H9 (cell line): ENCODE measurements around the gene VWF. TPM values are rescaled to one million over a fixed set of nuclear protein-coding genes. Genes with fewer than 3 reads are reported as not detected.

ENCODE experiments used
- DNase-seq: peaks from one replicate; pipeline ENCODE4 v3.0.0-alpha.2; 2017
- H2AFZ ChIP-seq: one replicate; pipeline ENCODE4 v1.6.1; 2013; ENCODE audit warnings: mild to moderate bottlenecking, low read length, control low read depth, moderate library complexity
- H2AK5ac ChIP-seq: 2 replicates; pipeline ENCODE4 v1.6.1; 2013; ENCODE audit warnings: low read length, control low read depth, mixed read lengths; ENCODE audit not compliant: insufficient read length
- H2BK120ac ChIP-seq: one replicate; pipeline ENCODE4 v1.6.1; 2013; ENCODE audit warnings: low read depth, mild to moderate bottlenecking, low read length, control low read depth, inconsistent platforms; ENCODE audit not compliant: poor library complexity, severe bottlenecking
- H2BK12ac ChIP-seq: 2 replicates; pipeline ENCODE4 v1.6.1; 2013; ENCODE audit warnings: low read length, control low read depth, mixed read lengths, low read depth; ENCODE audit not compliant: insufficient read length
- H2BK15ac ChIP-seq: 2 replicates; pipeline ENCODE4 v1.6.1; 2013; ENCODE audit warnings: low read depth, low read length, control low read depth
- H2BK20ac ChIP-seq: one replicate; pipeline ENCODE4 v1.6.1; 2013; ENCODE audit warnings: low read depth, mild to moderate bottlenecking, low read length, control low read depth, inconsistent platforms; ENCODE audit not compliant: poor library complexity, severe bottlenecking
- H2BK5ac ChIP-seq: 2 replicates; pipeline ENCODE4 v1.6.1; 2013; ENCODE audit warnings: low read length, control low read depth, mixed read lengths; ENCODE audit not compliant: insufficient read length
- H3K14ac ChIP-seq: 2 replicates; pipeline ENCODE4 v1.6.1; 2013; ENCODE audit warnings: low read length, control low read depth; ENCODE audit not compliant: insufficient read depth
- H3K18ac ChIP-seq: 2 replicates; pipeline ENCODE4 v1.6.1; 2013; ENCODE audit warnings: low read depth, mild to moderate bottlenecking, mixed read lengths, low read length, control low read depth; ENCODE audit not compliant: insufficient read length
- H3K23ac ChIP-seq: 2 replicates; pipeline ENCODE4 v1.6.1; 2013; ENCODE audit warnings: low read length, control low read depth, mixed read lengths, low read depth; ENCODE audit not compliant: insufficient read length
- H3K23me2 ChIP-seq: 2 replicates; pipeline ENCODE4 v1.6.1; 2013; ENCODE audit warnings: low read depth, mild to moderate bottlenecking, mixed read lengths, low read length, control low read depth; ENCODE audit not compliant: insufficient read length, poor library complexity, severe bottlenecking
- H3K27ac ChIP-seq: 2 replicates; pipeline ENCODE4 v1.5.1; 2013; ENCODE audit warnings: low read length, control low read depth, mixed read lengths, low read depth; ENCODE audit not compliant: insufficient read length
- H3K27me3 ChIP-seq: 2 replicates; pipeline ENCODE4 v1.6.1; 2013; ENCODE audit warnings: low read length, control low read depth, inconsistent platforms; ENCODE audit not compliant: insufficient read depth
- H3K4ac ChIP-seq: 2 replicates; pipeline ENCODE4 v1.6.1; 2013; ENCODE audit warnings: low read depth, mild to moderate bottlenecking, control low read depth, inconsistent platforms, low read length, moderate library complexity
- H3K4me1 ChIP-seq: 2 replicates; pipeline ENCODE4 v1.6.1; 2013; ENCODE audit warnings: low read length, control low read depth, inconsistent platforms; ENCODE audit not compliant: insufficient read depth
- H3K4me2 ChIP-seq: 2 replicates; pipeline ENCODE4 v1.6.1; 2013; ENCODE audit warnings: low read length, control low read depth, mixed read lengths; ENCODE audit not compliant: insufficient read length, insufficient read depth
- H3K56ac ChIP-seq: 2 replicates; pipeline ENCODE4 v1.6.1; 2013; ENCODE audit warnings: low read depth, mild to moderate bottlenecking, mixed read lengths, low read length, control low read depth; ENCODE audit not compliant: insufficient read length
- H3K79me1 ChIP-seq: 2 replicates; pipeline ENCODE4 v1.6.1; 2013; ENCODE audit warnings: low read depth, mild to moderate bottlenecking, moderate library complexity, low read length, control low read depth, inconsistent platforms; ENCODE audit not compliant: insufficient read depth, poor library complexity, severe bottlenecking
- H3K79me2 ChIP-seq: 2 replicates; pipeline ENCODE4 v1.6.1; 2013; ENCODE audit warnings: low read length, control low read depth, inconsistent platforms; ENCODE audit not compliant: insufficient read depth
- H3K9ac ChIP-seq: 2 replicates; pipeline ENCODE4 v1.6.1; 2013; ENCODE audit warnings: low read length, control low read depth, mixed read lengths; ENCODE audit not compliant: insufficient read length; ENCODE audit errors: extremely low read depth
- H3K9me3 ChIP-seq: one replicate; pipeline ENCODE4 v1.6.1; 2013; ENCODE audit warnings: low read depth, low read length, inconsistent platforms; ENCODE audit not compliant: control insufficient read depth
- H3T11ph ChIP-seq: one replicate; pipeline ENCODE4 v1.6.1; 2013; ENCODE audit warnings: mild to moderate bottlenecking, low read length, control low read depth, inconsistent platforms
- H4K20me1 ChIP-seq: one replicate; pipeline ENCODE4 v1.6.1; 2013; ENCODE audit not compliant: control insufficient read depth, insufficient read length, insufficient read depth
- H4K5ac ChIP-seq: 2 replicates; pipeline ENCODE4 v1.6.1; 2013; ENCODE audit warnings: low read depth, mild to moderate bottlenecking, mixed read lengths, low read length, control low read depth; ENCODE audit not compliant: insufficient read length
- H4K8ac ChIP-seq: replicated peaks from 2 replicates; pipeline ENCODE4 v1.6.1; 2013; ENCODE audit warnings: low read length, control low read depth, mixed read lengths, low read depth; ENCODE audit not compliant: insufficient read length
- H4K91ac ChIP-seq: 2 replicates; pipeline ENCODE4 v1.6.1; 2013; ENCODE audit warnings: low read depth, mild to moderate bottlenecking, moderate library complexity, mixed read lengths, low read length, control low read depth; ENCODE audit not compliant: insufficient read length
- H3K27ac Mint-ChIP-seq, 3 experiments: 2 replicates in 2 of 3; 3 replicates in 1 of 3; pipeline ENCODE4 v1.8.0; 2020 to 2021; ENCODE audit warnings: mixed read lengths in 3 of 3, mild to moderate bottlenecking in 1 of 3, moderate library complexity in 1 of 3
- H3K27me3 Mint-ChIP-seq: 2 replicates; pipeline ENCODE4 v1.8.0; 2021; ENCODE audit warnings: low read depth, mild to moderate bottlenecking, moderate library complexity, mixed read lengths
- H3K36me3 Mint-ChIP-seq, 3 experiments: 2 replicates in 2 of 3; 3 replicates in 1 of 3; pipeline ENCODE4 v1.8.0; 2020 to 2021; ENCODE audit warnings: low read depth in 3 of 3, mixed read lengths in 3 of 3; ENCODE audit not compliant: insufficient read depth in 1 of 3
- H3K4me1 Mint-ChIP-seq, 2 experiments: 2 replicates each; pipeline ENCODE4 v1.8.0; 2020; ENCODE audit warnings: mixed read lengths in 2 of 2
- H3K4me3 Mint-ChIP-seq, 2 experiments: 2 replicates in 1 of 2; 3 replicates in 1 of 2; pipeline ENCODE4 v1.8.0; 2020 to 2021; ENCODE audit warnings: mild to moderate bottlenecking in 2 of 2, mixed read lengths in 2 of 2, moderate library complexity in 1 of 2
- H3K9me3 Mint-ChIP-seq, 2 experiments: 2 replicates in 1 of 2; 3 replicates in 1 of 2; pipeline ENCODE4 v1.8.0; 2020; ENCODE audit warnings: mild to moderate bottlenecking in 2 of 2, mixed read lengths in 2 of 2, moderate library complexity in 1 of 2
- WGBS: extraction: QIAGEN DNeasy Blood & Tissue Kit; methylation state at CpG from one replicate; pipeline ENCODE4 v1.1.7; 2013; ENCODE audit warnings: missing lambda C conversion rate, low lambda C conversion rate, mixed read lengths; ENCODE audit not compliant: insufficient read length; ENCODE audit errors: extremely low coverage; 5-methylcytosine and 5-hydroxymethylcytosine counted together
- total RNA-seq: library from RNA; stranded (reverse); gene quantifications from 2 replicates; pipeline ENCODE4 v1.2.1, GENCODE V29; 2021
- TF ChIP-seq, protein P1 (sequence below): fragments of 200-600 bp; sonication (generic); conservative IDR thresholded peaks from 3 replicates; pipeline ENCODE4 v1.8.0; 2021; ENCODE audit warnings: antibody characterized with exemption, mild to moderate bottlenecking

The VWF gene
- total RNA-seq, 1 experiment from 2014 or later = 0.17 TPM

DNA sequence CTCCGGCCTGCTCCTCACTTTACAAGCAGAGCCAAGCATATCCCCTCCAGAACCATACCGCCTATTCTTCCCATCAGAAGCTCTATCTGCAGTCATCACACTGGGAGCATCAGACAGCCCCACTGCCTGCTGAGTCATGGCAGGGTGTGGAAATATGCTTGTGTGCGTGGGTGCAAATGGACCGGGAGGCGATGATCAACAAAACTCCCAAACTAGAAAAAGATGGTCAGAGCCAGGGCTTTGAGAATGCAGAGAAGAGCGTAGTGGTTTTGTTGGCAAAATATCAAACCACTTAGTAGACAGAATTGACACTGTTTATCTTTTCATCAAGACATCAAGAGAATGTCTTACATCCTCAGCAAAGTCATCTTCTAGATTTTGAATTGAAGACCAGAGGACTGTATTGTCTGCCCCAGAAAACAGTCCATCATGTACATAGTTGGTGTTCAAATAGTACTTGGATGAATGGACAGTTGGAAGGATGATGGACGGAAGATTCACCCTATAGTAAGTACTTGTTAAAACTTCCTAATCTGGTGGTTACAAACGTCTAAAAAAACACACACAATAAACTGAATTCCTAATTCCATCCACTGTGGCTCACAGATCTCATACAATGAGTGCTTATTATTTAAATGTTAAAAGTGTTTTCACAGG, 54.9 kb downstream of the VWF start:
- Histone ChIP-seq H2BK20ac (no peak overlapping the region), H3K23me2 (no peaks in the 10 kb centered on the region), H3K9ac (no peak overlapping the region), H3T11ph (no peak overlapping the region), H3K4me2 (no peak overlapping the region), H3K27ac (no peak overlapping the region), H3K79me1 (no peaks in the 10 kb centered on the region), H3K56ac (no peak overlapping the region), H2BK12ac (no peak overlapping the region), H4K8ac (no peak overlapping the region), H3K4ac (no peak overlapping the region), H3K9me3 (no peaks in the 10 kb centered on the region), H4K20me1 (no peaks in the 10 kb centered on the region), H3K4me1 (no peaks in the 10 kb centered on the region; the same call in 1 of the 2 replicates), H2AK5ac (no peak overlapping the region), H3K14ac (no peak overlapping the region), H4K5ac (no peak overlapping the region), H3K79me2 (no peaks in the 10 kb centered on the region), H3K23ac (no peak overlapping the region), H2BK5ac (no peak overlapping the region), H3K27me3 (no peaks in the 10 kb centered on the region), H4K91ac (no peak overlapping the region), H3K18ac (no peak overlapping the region), H2BK120ac (no peak overlapping the region), H2AFZ (no peak overlapping the region), H2BK15ac (no peak overlapping the region)
- Mint-ChIP-seq H3K4me1 (peaks cover 27 to 44% of the 10 kb centered on the region in 2 experiments), H3K36me3 (no peaks in the 10 kb centered on the region), H3K27me3 (peaks cover 5% of the 10 kb centered on the region), H3K27ac (no peak overlapping the region; a peak in 1 of 7 replicates), H3K9me3 (no peaks in the 10 kb centered on the region; a peak in 1 of 5 replicates), H3K4me3 (no peak overlapping the region)
- TF ChIP-seq, protein P1, sequence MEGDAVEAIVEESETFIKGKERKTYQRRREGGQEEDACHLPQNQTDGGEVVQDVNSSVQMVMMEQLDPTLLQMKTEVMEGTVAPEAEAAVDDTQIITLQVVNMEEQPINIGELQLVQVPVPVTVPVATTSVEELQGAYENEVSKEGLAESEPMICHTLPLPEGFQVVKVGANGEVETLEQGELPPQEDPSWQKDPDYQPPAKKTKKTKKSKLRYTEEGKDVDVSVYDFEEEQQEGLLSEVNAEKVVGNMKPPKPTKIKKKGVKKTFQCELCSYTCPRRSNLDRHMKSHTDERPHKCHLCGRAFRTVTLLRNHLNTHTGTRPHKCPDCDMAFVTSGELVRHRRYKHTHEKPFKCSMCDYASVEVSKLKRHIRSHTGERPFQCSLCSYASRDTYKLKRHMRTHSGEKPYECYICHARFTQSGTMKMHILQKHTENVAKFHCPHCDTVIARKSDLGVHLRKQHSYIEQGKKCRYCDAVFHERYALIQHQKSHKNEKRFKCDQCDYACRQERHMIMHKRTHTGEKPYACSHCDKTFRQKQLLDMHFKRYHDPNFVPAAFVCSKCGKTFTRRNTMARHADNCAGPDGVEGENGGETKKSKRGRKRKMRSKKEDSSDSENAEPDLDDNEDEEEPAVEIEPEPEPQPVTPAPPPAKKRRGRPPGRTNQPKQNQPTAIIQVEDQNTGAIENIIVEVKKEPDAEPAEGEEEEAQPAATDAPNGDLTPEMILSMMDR = no peak
- no CpG with 5 or more reads among the region's 8 CpGs for whole genome bisulfite sequencing
- no peak for DNase-seq
